ENCODE results near the gene EML4. TPM values are rescaled to one million over a fixed set of nuclear protein-coding genes. Genes with fewer than 3 reads are reported as not detected.

Gene EML4
- total RNA-seq, 1 experiment from 2014 or later, result 52.0 TPM

- Histone ChIP-seq H3K27ac (no peak overlapping the region), H3K27me3 (ENCODE audit: insufficient read depth, low read depth) (no peaks in the 10 kb centered on the region), H4K20me1 (ENCODE audit: insufficient read depth) (0 out of 2 replicates have a peak, but pooled peaks cover 4% of the 10 kb centered on the region), H2AFZ (no peak overlapping the region), H3K4me3 (no peak overlapping the region), H3K79me2 (ENCODE audit: low read depth) (peaks cover 58% of the 10 kb centered on the region), H3K4me1 (replicated peaks; ENCODE audit: insufficient read depth) (peaks cover 13% of the 10 kb centered on the region), H3K4me2 (no peak overlapping the region), H3K9me3 (ENCODE audit: insufficient read depth, low read depth) (no peaks in the 10 kb centered on the region), H3K36me3 (ENCODE audit: low read depth) (no peaks in the 10 kb centered on the region), H3K9me2 (ENCODE audit: insufficient read depth) (no peaks in the 10 kb centered on the region), H3F3A (ENCODE audit: insufficient read depth, low read depth) (peaks cover 6% of the 10 kb centered on the region)
- no peak for TF ChIP-seq EZH2 (IDR thresholded peaks at IDR 0.05; ENCODE audit: low read depth)
- no peak for TF ChIP-seq CTCF (conservative IDR thresholded peaks at IDR 0.05)
- ChIA-PET CTCF (no interaction called here), POLR2A (ENCODE audit: unreplicated experiment) (interaction anchor here (0.7 kb wide), 1 partner anchor 64 kb away, joined by 9 read pairs; no protein-coding TSS in a partner anchor)
- no TSS peak for BruUV-seq (replicated peaks)
- intact Hi-C loops (cut with micrococcal nuclease; ENCODE audit: unreplicated experiment), result loop anchor here (10.0 kb wide), 1 partner anchor 337 kb away; no protein-coding TSS in a partner anchor
- no peak for DNase-seq
These were observed 22.3 kb downstream of the EML4 start for GRCh38 chr2:42191285-42192009.

GRCh38 chr2:42192010-42192373 lies 22.8 kb downstream of the EML4 start:
- no peaks in the 10 kb centered on the region for H3K9me3 ChIP-seq (ENCODE audit: insufficient read depth, low read depth)
- peaks cover 6% of the 10 kb centered on the region for H3F3A ChIP-seq (ENCODE audit: insufficient read depth, low read depth)
- H3K4me1 ChIP-seq (replicated peaks; ENCODE audit: insufficient read depth), result peaks cover 13% of the 10 kb centered on the region
- H3K9me2 ChIP-seq (ENCODE audit: insufficient read depth), result no peaks in the 10 kb centered on the region
- H3K36me3 ChIP-seq (ENCODE audit: low read depth), result no peaks in the 10 kb centered on the region
- CTCF ChIA-PET, result no interaction called here
- H3K79me2 ChIP-seq (ENCODE audit: low read depth), result peaks cover 60% of the 10 kb centered on the region
- no peak overlapping the region for H3K4me3 ChIP-seq
- H3K27ac ChIP-seq, result no peak overlapping the region
- H4K20me1 ChIP-seq (ENCODE audit: insufficient read depth), result 0 out of 2 replicates have a peak, but pooled peaks cover 4% of the 10 kb centered on the region
- TF ChIP-seq CTCF (conservative IDR thresholded peaks at IDR 0.05), result no peak
- TF ChIP-seq EZH2 (IDR thresholded peaks at IDR 0.05; ENCODE audit: low read depth), result no peak
- intact Hi-C loops (cut with micrococcal nuclease; ENCODE audit: unreplicated experiment), result loop anchor here (10.0 kb wide), 1 partner anchor 337 kb away; no protein-coding TSS in a partner anchor
- no peak for DNase-seq
- H2AFZ ChIP-seq, result no peak overlapping the region
- no peak overlapping the region for H3K4me2 ChIP-seq
- BruUV-seq (replicated peaks), result no TSS peak
- H3K27me3 ChIP-seq (ENCODE audit: insufficient read depth, low read depth), result no peaks in the 10 kb centered on the region
- POLR2A ChIA-PET (ENCODE audit: unreplicated experiment), result interaction anchor here (0.7 kb wide), 1 partner anchor 65 kb away, joined by 9 read pairs; no protein-coding TSS in a partner anchor

- Histone ChIP-seq H3K27ac (no peak overlapping the region), H3K4me2 (no peak overlapping the region), H4K20me1 (ENCODE audit: insufficient read depth) (0 out of 2 replicates have a peak, but pooled peaks cover 4% of the 10 kb centered on the region), H3K79me2 (ENCODE audit: low read depth) (peaks cover 60% of the 10 kb centered on the region), H3K9me2 (ENCODE audit: insufficient read depth) (no peaks in the 10 kb centered on the region), H3K36me3 (ENCODE audit: low read depth) (no peaks in the 10 kb centered on the region), H3K9me3 (ENCODE audit: insufficient read depth, low read depth) (no peaks in the 10 kb centered on the region), H3K4me1 (replicated peaks; ENCODE audit: insufficient read depth) (peaks cover 13% of the 10 kb centered on the region), H3F3A (ENCODE audit: insufficient read depth, low read depth) (peaks cover 6% of the 10 kb centered on the region), H3K27me3 (ENCODE audit: insufficient read depth, low read depth) (no peaks in the 10 kb centered on the region), H2AFZ (no peak overlapping the region), H3K4me3 (no peak overlapping the region)
- CTCF ChIA-PET, result no interaction called here
- no peak for DNase-seq
- BruUV-seq (replicated peaks), result no TSS peak
- TF ChIP-seq EZH2 (IDR thresholded peaks at IDR 0.05; ENCODE audit: low read depth), result no peak
- no peak for TF ChIP-seq CTCF (conservative IDR thresholded peaks at IDR 0.05)
- POLR2A ChIA-PET (ENCODE audit: unreplicated experiment), result no interaction called here
- intact Hi-C loops (cut with micrococcal nuclease; ENCODE audit: unreplicated experiment), result loop anchor here (10.0 kb wide), 1 partner anchor 338 kb away; no protein-coding TSS in a partner anchor
These were observed 23.8 kb downstream of the EML4 start for GRCh38 chr2:42192652-42193566.
